Measurements from ENCODE around the gene GIT1.

Gene GIT1

GRCh38 chr17:29627951-29628350, 38.5 kb upstream of the GIT1 start:
- H3K27ac ChIP-seq = no peak overlapping the region
- TF ChIP-seq CTCF (conservative IDR thresholded peaks at IDR 0.05; ENCODE audit: low read depth) = no peak
- ChIA-PET POLR2A (ENCODE audit: low non-redundant PET) (no interaction called here), CTCF (no interaction called here)
- no peak for DNase-seq (ENCODE audit: low spot score)

GRCh38 chr17:29625037-29625750, 35.7 kb upstream of the GIT1 start:
- CTCF ChIA-PET = interaction anchor here (0.6 to 0.7 kb wide), 2 partner anchors 12 to 58 kb away, joined by 3 to 6 read pairs; no protein-coding TSS in a partner anchor
- no peak overlapping the region for H3K27ac ChIP-seq
- peak; percentile 61 for DNase-seq (ENCODE audit: low spot score)
- no peak for TF ChIP-seq CTCF (conservative IDR thresholded peaks at IDR 0.05; ENCODE audit: low read depth)
- POLR2A ChIA-PET (ENCODE audit: low non-redundant PET) = no interaction called here

GRCh38 chr17:29624586-29624985, 35.1 kb upstream of the GIT1 start:
- POLR2A ChIA-PET (ENCODE audit: low non-redundant PET) = no interaction called here
- DNase-seq (ENCODE audit: low spot score) = no peak
- CTCF ChIA-PET = interaction anchor here (0.6 kb wide), 1 partner anchor 58 kb away, joined by 6 read pairs; no protein-coding TSS in a partner anchor
- TF ChIP-seq CTCF (conservative IDR thresholded peaks at IDR 0.05; ENCODE audit: low read depth) = no peak
- 0 out of 2 replicates have a peak overlapping the region, but pooled peaks have one; percentile 69 for H3K27ac ChIP-seq

GRCh38 chr17:29623283-29623647, 33.8 kb upstream of the GIT1 start:
- no peak for DNase-seq (ENCODE audit: low spot score)
- ChIA-PET POLR2A (ENCODE audit: low non-redundant PET) (no interaction called here), CTCF (interaction anchor here (0.7 kb wide), 1 partner anchor 60 kb away, joined by 5 read pairs; no protein-coding TSS in a partner anchor)
- H3K27ac ChIP-seq = peak overlapping the region; percentile 69
- no peak for TF ChIP-seq CTCF (conservative IDR thresholded peaks at IDR 0.05; ENCODE audit: low read depth)

GRCh38 chr17:29622337-29623282, 33.2 kb upstream of the GIT1 start, which contains the start of gene CORO6:
TSS of gene CORO6 (minus strand) at chr17:29622912. CDS start at chr17:29621421, 1,491 bp downstream.
- H3K27ac ChIP-seq = peak within 1 kb of the TSS; percentile 69
- DNase-seq (ENCODE audit: low spot score) = peak; percentile 49
- ChIA-PET POLR2A (ENCODE audit: low non-redundant PET) (no interaction called here), CTCF (no interaction called here)
- no peak for TF ChIP-seq CTCF (conservative IDR thresholded peaks at IDR 0.05; ENCODE audit: low read depth)

DNA sequence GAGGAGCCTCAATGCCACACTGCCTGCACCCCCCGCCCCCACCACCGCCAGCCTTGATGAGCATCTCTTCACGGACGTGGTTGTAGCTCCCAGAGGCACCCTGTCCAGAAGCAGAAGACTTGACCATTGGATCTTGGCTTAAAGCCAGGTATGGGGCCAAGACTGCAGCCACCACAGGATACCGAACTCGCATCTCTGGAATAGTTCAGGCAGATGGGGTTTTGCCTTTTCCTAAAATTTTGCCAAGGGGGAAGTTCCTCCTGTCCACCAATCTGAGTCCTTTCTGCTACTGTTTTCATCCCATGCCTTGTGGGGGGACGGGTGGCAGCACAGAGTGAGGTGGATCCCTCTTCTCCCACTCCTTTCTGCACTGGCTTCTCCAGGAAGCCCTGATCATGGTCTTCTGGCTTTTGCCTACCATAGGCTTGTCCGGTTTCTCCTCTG, 32.3 kb upstream of the GIT1 start:
- H3K27ac ChIP-seq = peak overlapping the region; percentile 69
- ChIA-PET POLR2A (ENCODE audit: low non-redundant PET) (interaction anchor here (0.8 kb wide), 1 partner anchor 29 kb away, joined by 3 read pairs; no protein-coding TSS in a partner anchor), CTCF (no interaction called here)
- TF ChIP-seq CTCF (conservative IDR thresholded peaks at IDR 0.05; ENCODE audit: low read depth) = no peak
- DNase-seq (ENCODE audit: low spot score) = no peak
